Thyroid gland (tissue), 4 donors: ENCODE data around the gene AGPAT4.

Experiments used
- POLR2A ChIP-seq, 2 donors: fragments of 450-650 bp; IDR thresholded peaks; one replicate each; pipeline ENCODE4 v1.6.1; 2017; ENCODE audit warnings: antibody characterized with exemption in 2 of 2, mild to moderate bottlenecking in 2 of 2, moderate library complexity in 1 of 2
- TF ChIP-seq, protein P1 (sequence below), 6 experiments: fragments of 200-600 bp in 3 of 6; fragments of 450-650 bp in 3 of 6; sonication (generic) in 3 of 6; IDR thresholded peaks; one replicate each; pipeline ENCODE4 v1.5.1; 2016 to 2019; ENCODE audit warnings: antibody characterized with exemption in 6 of 6, mild to moderate bottlenecking in 2 of 6, inconsistent platforms in 1 of 6, moderate library complexity in 1 of 6

DNA sequence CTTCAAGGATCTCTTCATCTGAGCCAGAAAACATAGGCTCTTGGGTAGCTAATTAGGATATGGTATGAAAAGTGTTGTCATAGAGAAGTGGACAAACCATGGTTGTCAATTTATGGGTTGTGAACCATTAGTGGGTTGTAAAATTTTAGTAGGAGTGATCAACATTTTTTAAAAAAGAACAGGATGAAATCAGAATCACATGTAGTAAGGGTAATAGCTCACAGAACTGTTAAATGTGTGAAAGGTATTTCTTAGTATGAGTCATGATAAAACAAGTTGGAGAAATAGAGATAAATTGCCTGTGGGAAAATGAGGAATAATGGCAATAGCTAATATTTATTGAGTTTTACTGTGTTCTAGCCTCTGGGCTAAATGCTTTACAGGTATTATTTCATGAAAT, 168.9 kb downstream of the AGPAT4 start:
- TF ChIP-seq POLR2A (IDR thresholded peaks at IDR 0.05) = no peak
- TF ChIP-seq, protein P1, sequence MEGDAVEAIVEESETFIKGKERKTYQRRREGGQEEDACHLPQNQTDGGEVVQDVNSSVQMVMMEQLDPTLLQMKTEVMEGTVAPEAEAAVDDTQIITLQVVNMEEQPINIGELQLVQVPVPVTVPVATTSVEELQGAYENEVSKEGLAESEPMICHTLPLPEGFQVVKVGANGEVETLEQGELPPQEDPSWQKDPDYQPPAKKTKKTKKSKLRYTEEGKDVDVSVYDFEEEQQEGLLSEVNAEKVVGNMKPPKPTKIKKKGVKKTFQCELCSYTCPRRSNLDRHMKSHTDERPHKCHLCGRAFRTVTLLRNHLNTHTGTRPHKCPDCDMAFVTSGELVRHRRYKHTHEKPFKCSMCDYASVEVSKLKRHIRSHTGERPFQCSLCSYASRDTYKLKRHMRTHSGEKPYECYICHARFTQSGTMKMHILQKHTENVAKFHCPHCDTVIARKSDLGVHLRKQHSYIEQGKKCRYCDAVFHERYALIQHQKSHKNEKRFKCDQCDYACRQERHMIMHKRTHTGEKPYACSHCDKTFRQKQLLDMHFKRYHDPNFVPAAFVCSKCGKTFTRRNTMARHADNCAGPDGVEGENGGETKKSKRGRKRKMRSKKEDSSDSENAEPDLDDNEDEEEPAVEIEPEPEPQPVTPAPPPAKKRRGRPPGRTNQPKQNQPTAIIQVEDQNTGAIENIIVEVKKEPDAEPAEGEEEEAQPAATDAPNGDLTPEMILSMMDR (IDR thresholded peaks at IDR 0.05) = no peak
